CD14-positive monocyte (primary cell): ENCODE measurements around the gene HPSE2. TPM values are rescaled to one million over a fixed set of nuclear protein-coding genes. Genes with fewer than 3 reads are reported as not detected.

ENCODE experiments used
- DNase-seq, 3 donors: peaks; one replicate each; pipeline ENCODE4 v3.0.0-alpha.2; 2011 to 2022
- H2AFZ ChIP-seq: 2 replicates; pipeline ENCODE4 v1.6.0; 2012; ENCODE audit warnings: mild to moderate bottlenecking, low read depth, low read length, inconsistent platforms; ENCODE audit not compliant: insufficient read depth, poor library complexity, severe bottlenecking
- H3K27ac ChIP-seq, 2 donors: 1 replicate in 1 of 2; 2 replicates in 1 of 2; pipeline ENCODE4 v1.5.1; 2012 to 2013; ENCODE audit warnings: low read length in 2 of 2, control low read depth in 1 of 2, inconsistent platforms in 1 of 2, low read depth in 1 of 2, mild to moderate bottlenecking in 1 of 2
- H3K27me3 ChIP-seq, 2 donors: one replicate each; pipeline versions ENCODE4 v1.6.0 to v1.6.1; 2011 to 2013; ENCODE audit warnings: low read length in 2 of 2; ENCODE audit not compliant: control insufficient read depth in 2 of 2, insufficient read depth in 2 of 2
- H3K36me3 ChIP-seq, 2 donors: replicated peaks in 1 of 2; 1 replicate in 1 of 2; 2 replicates in 1 of 2; pipeline versions ENCODE4 v1.5.1 to v1.6.1; 2012 to 2013; ENCODE audit warnings: low read length in 2 of 2, control low read depth in 1 of 2, inconsistent platforms in 1 of 2, mild to moderate bottlenecking in 1 of 2; ENCODE audit not compliant: insufficient read depth in 2 of 2, control insufficient read depth in 1 of 2
- H3K4me1 ChIP-seq, 2 donors: 1 replicate in 1 of 2; 2 replicates in 1 of 2; pipeline versions ENCODE4 v1.5.1 to v1.6.1; 2012 to 2013; ENCODE audit warnings: low read length in 2 of 2, control low read depth in 1 of 2, inconsistent platforms in 1 of 2, mild to moderate bottlenecking in 1 of 2, moderate library complexity in 1 of 2; ENCODE audit not compliant: insufficient read depth in 2 of 2, control insufficient read depth in 1 of 2
- H3K4me2 ChIP-seq: replicated peaks from 2 replicates; pipeline ENCODE3; 2012; ENCODE audit warnings: low read length, moderate library complexity, mild to moderate bottlenecking; ENCODE audit not compliant: poor library complexity, severe bottlenecking; ENCODE audit errors: extremely low read depth
- H3K4me3 ChIP-seq, 3 experiments: fragments of 200-600 bp in 1 of 3; sonication (generic) in 1 of 3; replicated peaks in 1 of 3; 1 replicate in 2 of 3; 2 replicates in 1 of 3; pipeline ENCODE4 v1.5.1; 2011 to 2013; ENCODE audit warnings: low read length in 3 of 3, mild to moderate bottlenecking in 3 of 3, control low read depth in 2 of 3, low read depth in 2 of 3, inconsistent platforms in 1 of 3, moderate library complexity in 1 of 3
- H3K79me2 ChIP-seq: 2 replicates; pipeline ENCODE4 v1.6.0; 2012; ENCODE audit warnings: mild to moderate bottlenecking, control low read depth, inconsistent platforms, low read length, moderate library complexity; ENCODE audit not compliant: insufficient read depth
- H3K9ac ChIP-seq: 2 replicates; pipeline ENCODE4 v1.6.0; 2017; ENCODE audit warnings: low read length, mild to moderate bottlenecking; ENCODE audit not compliant: insufficient read depth, poor library complexity, severe bottlenecking
- H3K9me3 ChIP-seq, 2 donors: replicated peaks in 1 of 2; 1 replicate in 1 of 2; 2 replicates in 1 of 2; pipeline versions ENCODE4 v1.5.1 to v1.6.1; 2012 to 2013; ENCODE audit warnings: low read length in 2 of 2, control low read depth in 1 of 2; ENCODE audit not compliant: control insufficient read depth in 1 of 2, insufficient read depth in 1 of 2
- H4K20me1 ChIP-seq: 2 replicates; pipeline ENCODE4 v1.6.0; 2012; ENCODE audit warnings: mild to moderate bottlenecking, low read length, control low read depth, moderate library complexity; ENCODE audit not compliant: insufficient read depth
- H3K27ac Mint-ChIP-seq, 7 donors: one replicate each; pipeline ENCODE4 v1.8.0; 2020; ENCODE audit warnings: mild to moderate bottlenecking in 7 of 7, mixed read lengths in 7 of 7, moderate library complexity in 6 of 7, inconsistent platforms in 2 of 7
- H3K27me3 Mint-ChIP-seq, 3 donors: one replicate each; pipeline ENCODE4 v1.8.0; 2021 to 2022; ENCODE audit warnings: low read depth in 3 of 3, mild to moderate bottlenecking in 3 of 3, mixed read lengths in 3 of 3, moderate library complexity in 3 of 3, inconsistent platforms in 1 of 3
- H3K36me3 Mint-ChIP-seq, 2 donors: one replicate each; pipeline ENCODE4 v1.8.0; 2020; ENCODE audit warnings: mixed read lengths in 2 of 2, inconsistent platforms in 1 of 2, mild to moderate bottlenecking in 1 of 2
- H3K4me1 Mint-ChIP-seq: one replicate; pipeline ENCODE4 v1.8.0; 2020; ENCODE audit warnings: mild to moderate bottlenecking, mixed read lengths
- H3K4me3 Mint-ChIP-seq, 2 donors: one replicate each; pipeline ENCODE4 v1.8.0; 2020; ENCODE audit warnings: mild to moderate bottlenecking in 2 of 2, mixed read lengths in 2 of 2, moderate library complexity in 1 of 2
- H3K9me3 Mint-ChIP-seq, 7 donors: one replicate each; pipeline ENCODE4 v1.8.0; 2020 to 2022; ENCODE audit warnings: mixed read lengths in 7 of 7, mild to moderate bottlenecking in 6 of 7, moderate library complexity in 6 of 7, inconsistent platforms in 2 of 7
- CTCF ChIP-seq: fragments of 200-600 bp; IDR thresholded peaks from one replicate; pipeline ENCODE4 v1.8.0; 2022; ENCODE audit warnings: antibody characterized with exemption, mild to moderate bottlenecking
- WGBS: methylation state at CpG from one replicate; pipeline ENCODE4 v1.1.5; 2013; ENCODE audit warnings: missing lambda C conversion rate; ENCODE audit not compliant: insufficient coverage; 5-methylcytosine and 5-hydroxymethylcytosine counted together
- intact Hi-C, 2 donors: fragments of 100-400 bp; cut with micrococcal nuclease; formaldehyde crosslinking; loops; one replicate each; pipeline versions ENCODE4 v1.15.0 to v1.15.1; 2023
- polyA plus RNA-seq, 3 donors: library from polyadenylated mRNA; depleted of rRNA in 1 of 3; unstranded in 2 of 3; stranded (reverse) in 1 of 3; fragments of 300-500 nt in 2 of 3; fragments of >200 nt in 1 of 3; fragmentation: Illumina TruSeq in 2 of 3; gene quantifications; 1 replicate in 2 of 3; 2 replicates in 1 of 3; pipeline ENCODE4 v1.2.3, GENCODE V29; 2012 to 2021

HPSE2 gene
- polyA plus RNA-seq, 3 donors = not detected

DNA sequence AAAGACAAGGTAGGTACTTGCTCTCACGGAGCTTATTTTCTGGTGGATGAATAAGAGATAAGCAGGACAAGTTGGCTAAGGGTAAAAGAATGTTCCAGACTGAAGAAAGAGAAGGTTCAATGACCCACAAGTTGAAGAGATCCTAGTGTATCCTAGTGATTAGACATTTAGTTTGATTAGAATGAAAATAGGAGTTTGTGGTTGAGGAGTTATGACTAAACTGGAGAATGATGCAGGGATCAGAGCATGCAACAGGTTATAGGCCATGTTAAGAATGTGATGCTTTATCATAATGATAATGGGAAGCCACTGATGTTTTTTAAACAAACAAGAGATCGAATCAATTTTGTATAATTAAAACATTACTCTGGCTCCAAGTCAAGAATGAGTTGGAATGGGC lies 357.2 kb downstream of the HPSE2 start:
- Histone ChIP-seq H3K9me3 (no peaks in the 10 kb centered on the region), H3K9ac (no peak overlapping the region), H3K79me2 (no peaks in the 10 kb centered on the region), H4K20me1 (no peaks in the 10 kb centered on the region), H3K27ac (no peak overlapping the region), H2AFZ (no peak overlapping the region), H3K4me2 (no peak overlapping the region), H3K27me3 (no peaks in the 10 kb centered on the region), H3K36me3 (no peaks in the 10 kb centered on the region), H3K4me3 (no peak overlapping the region), H3K4me1 (no peaks in the 10 kb centered on the region)
- no CpG with 5 or more reads among the region's 2 CpGs for WGBS
- TF ChIP-seq CTCF = no peak
- intact Hi-C loops = no loop called here
- no peaks in the 10 kb centered on the region for H3K36me3 Mint-ChIP-seq
- no peak overlapping the region for H3K4me3 Mint-ChIP-seq
- no peaks in the 10 kb centered on the region for H3K9me3 Mint-ChIP-seq
- no peak for DNase-seq
- H3K27ac Mint-ChIP-seq = no peak overlapping the region
- H3K27me3 Mint-ChIP-seq = peaks cover 0 to 6% (median 2%) of the 10 kb centered on the region in 3 donors
- H3K4me1 Mint-ChIP-seq = no peaks in the 10 kb centered on the region

GRCh38 chr10:98861962-98862361 lies 373.7 kb downstream of the HPSE2 start:
- H3K9me3 ChIP-seq = no peaks in the 10 kb centered on the region
- Mint-ChIP-seq H3K36me3 (no peaks in the 10 kb centered on the region), H3K4me3 (no peak overlapping the region), H3K9me3 (peaks cover 0 to 6% (median 0%) of the 10 kb centered on the region in 7 donors), H3K27me3 (no peaks in the 10 kb centered on the region), H3K27ac (no peak overlapping the region), H3K4me1 (no peaks in the 10 kb centered on the region)
- intact Hi-C loops = no loop called here
- no peaks in the 10 kb centered on the region for H3K27me3 ChIP-seq
- WGBS = 95% methylated on average over 2 of the region's 2 CpGs
- no peak overlapping the region for H2AFZ ChIP-seq
- no peak for DNase-seq
- no peaks in the 10 kb centered on the region for H3K36me3 ChIP-seq
- H3K27ac ChIP-seq = no peak overlapping the region
- H3K4me1 ChIP-seq = no peaks in the 10 kb centered on the region
- H3K79me2 ChIP-seq = no peaks in the 10 kb centered on the region
- no peak overlapping the region for H3K4me2 ChIP-seq
- no peaks in the 10 kb centered on the region for H4K20me1 ChIP-seq
- H3K9ac ChIP-seq = no peak overlapping the region
- no peak overlapping the region for H3K4me3 ChIP-seq
- no peak for TF ChIP-seq CTCF
